ENCODE data around the gene MED1. TPM values are rescaled to one million over a fixed set of nuclear protein-coding genes. Genes with fewer than 3 reads are reported as not detected.
"Not testable (repeated sequence)": the region's sequence is repeated elsewhere in the genome, so short reads cannot be mapped to it uniquely, and the experiment has no call there.

The MED1 gene
- total RNA-seq, result 10 to 100 TPM; 55.8 to 59.1 TPM

- Mint-ChIP-seq H3K4me3 (peak within 1 kb of the TSS; percentile 95), H3K27me3 (no peaks in the 10 kb centered on the region), H3K36me3 (ENCODE audit: low read depth) (peaks cover 9% of the 10 kb centered on the region), H3K4me1 (peaks cover 33% of the 10 kb centered on the region), H3K27ac (peak within 1 kb of the TSS; percentile 99), H3K9me3 (no peaks in the 10 kb centered on the region)
- ChIA-PET CTCF (interaction anchor here (0.7 to 1.6 kb wide), 5 partner anchors 11 to 724 kb away, joined by 3 to 12 read pairs (median 5); partner anchors contain the start of gene CDK12), POLR2A (interaction anchor here (1.1 to 1.3 kb wide), 2 partner anchors 11 to 12 kb away, joined by 7 to 9 read pairs; partner anchors contain the start of gene CDK12)
- peak; percentile 96 for DNase-seq
Observed at GRCh38 chr17:39450847-39451581, at the start of gene MED1. TSS of gene MED1 (minus strand) at chr17:39451263. CDS start at chr17:39451062, 201 bp downstream.

- H3K9me3 Mint-ChIP-seq, POLR2A ChIA-PET, DNase-seq, CTCF ChIA-PET, H3K27ac Mint-ChIP-seq, H3K4me3 Mint-ChIP-seq, H3K27me3 Mint-ChIP-seq, H3K4me1 Mint-ChIP-seq: not testable (repeated sequence)
- peaks cover 34% of the 10 kb centered on the region for H3K36me3 Mint-ChIP-seq (ENCODE audit: low read depth)
Observed at GRCh38 chr17:39496921-39497320, 45.9 kb upstream of the MED1 start.

- CTCF ChIA-PET, result no interaction called here
- no peak for DNase-seq
- H3K36me3 Mint-ChIP-seq (ENCODE audit: low read depth), result peaks cover 20% of the 10 kb centered on the region
- H3K4me1 Mint-ChIP-seq, result peaks cover 5% of the 10 kb centered on the region
- POLR2A ChIA-PET, result no interaction called here
- no peaks in the 10 kb centered on the region for H3K9me3 Mint-ChIP-seq
- H3K27ac Mint-ChIP-seq, result no peak overlapping the region
- no peak overlapping the region for H3K4me3 Mint-ChIP-seq
- H3K27me3 Mint-ChIP-seq, result no peaks in the 10 kb centered on the region
Observed at GRCh38 chr17:39487946-39488345, 36.9 kb upstream of the MED1 start.

- peaks cover 16% of the 10 kb centered on the region for H3K36me3 Mint-ChIP-seq (ENCODE audit: low read depth)
- H3K4me3 Mint-ChIP-seq, H3K27me3 Mint-ChIP-seq, DNase-seq, CTCF ChIA-PET, H3K9me3 Mint-ChIP-seq, H3K4me1 Mint-ChIP-seq, POLR2A ChIA-PET: not testable (repeated sequence)
- H3K27ac Mint-ChIP-seq, result peak overlapping the region; percentile 0
Observed at GRCh38 chr17:39487490-39487889, 36.4 kb upstream of the MED1 start.

- ChIA-PET POLR2A (no interaction called here), CTCF (interaction anchor here (0.7 kb wide), 1 partner anchor 67 kb away, joined by 3 read pairs; no protein-coding TSS in a partner anchor)
- peaks cover 5% of the 10 kb centered on the region for H3K4me1 Mint-ChIP-seq
Observed at GRCh38 chr17:39486242-39486641, 35.2 kb upstream of the MED1 start.

GRCh38 chr17:39485555-39485954 is 34.5 kb upstream of the MED1 start:
- peaks cover 5% of the 10 kb centered on the region for H3K4me1 Mint-ChIP-seq

More at GRCh38 chr17:39486242-39486641, 35.2 kb upstream of the MED1 start:
- Mint-ChIP-seq H3K27me3 (no peaks in the 10 kb centered on the region), H3K9me3 (no peaks in the 10 kb centered on the region), H3K4me3 (no peak overlapping the region), H3K36me3 (ENCODE audit: low read depth) (peaks cover 13% of the 10 kb centered on the region), H3K27ac (no peak overlapping the region)
- no peak for DNase-seq

GRCh38 chr17:39484178-39484577 is 33.1 kb upstream of the MED1 start:
- H3K36me3 Mint-ChIP-seq (ENCODE audit: low read depth), result peaks cover 18% of the 10 kb centered on the region
- POLR2A ChIA-PET, result no interaction called here
- H3K27me3 Mint-ChIP-seq, result no peaks in the 10 kb centered on the region
- DNase-seq, result no peak
- H3K9me3 Mint-ChIP-seq, result no peaks in the 10 kb centered on the region
- peaks cover 5% of the 10 kb centered on the region for H3K4me1 Mint-ChIP-seq
- no peak overlapping the region for H3K4me3 Mint-ChIP-seq
- CTCF ChIA-PET, result no interaction called here
- H3K27ac Mint-ChIP-seq, result no peak overlapping the region

More at GRCh38 chr17:39485555-39485954, 34.5 kb upstream of the MED1 start:
- no peak overlapping the region for H3K27ac Mint-ChIP-seq
- ChIA-PET CTCF (interaction anchor here (0.7 to 1.0 kb wide), 4 partner anchors 9 to 321 kb away, joined by 3 to 4 read pairs (median 3); partner anchors contain the start of gene MIEN1), POLR2A (no interaction called here)
- DNase-seq, result no peak
- H3K27me3 Mint-ChIP-seq, result no peaks in the 10 kb centered on the region
- peaks cover 11% of the 10 kb centered on the region for H3K36me3 Mint-ChIP-seq (ENCODE audit: low read depth)
- H3K4me3 Mint-ChIP-seq, result no peak overlapping the region
- H3K9me3 Mint-ChIP-seq, result no peaks in the 10 kb centered on the region

GRCh38 chr17:39483506-39483905 is 32.4 kb upstream of the MED1 start:
- Mint-ChIP-seq H3K4me3 (no peak overlapping the region), H3K36me3 (ENCODE audit: low read depth) (peaks cover 18% of the 10 kb centered on the region), H3K27me3 (no peaks in the 10 kb centered on the region), H3K27ac (no peak overlapping the region), H3K9me3 (no peaks in the 10 kb centered on the region), H3K4me1 (peaks cover 5% of the 10 kb centered on the region)
- CTCF ChIA-PET, result no interaction called here
- POLR2A ChIA-PET, result no interaction called here
- DNase-seq, result no peak

- H3K9me3 Mint-ChIP-seq, DNase-seq, H3K27ac Mint-ChIP-seq, H3K4me1 Mint-ChIP-seq, H3K27me3 Mint-ChIP-seq, H3K4me3 Mint-ChIP-seq: not testable (repeated sequence)
- H3K36me3 Mint-ChIP-seq (ENCODE audit: low read depth), result peaks cover 24% of the 10 kb centered on the region
- ChIA-PET CTCF (interaction anchor here (0.6 to 0.7 kb wide), 4 partner anchors 13 to 543 kb away, joined by 3 to 10 read pairs (median 4); no protein-coding TSS in a partner anchor), POLR2A (interaction anchor here (0.6 kb wide), 1 partner anchor 11 kb away, joined by 5 read pairs; no protein-coding TSS in a partner anchor)
Observed at GRCh38 chr17:39479631-39480030, 28.6 kb upstream of the MED1 start.

GRCh38 chr17:39473310-39473709 is 22.2 kb upstream of the MED1 start:
- POLR2A ChIA-PET, result interaction anchor here (0.6 kb wide), 1 partner anchor 68 kb away, joined by 3 read pairs; no protein-coding TSS in a partner anchor
- no peak overlapping the region for H3K27ac Mint-ChIP-seq
- H3K9me3 Mint-ChIP-seq, result no peaks in the 10 kb centered on the region
- peaks cover 10% of the 10 kb centered on the region for H3K4me1 Mint-ChIP-seq
- no peak overlapping the region for H3K4me3 Mint-ChIP-seq
- CTCF ChIA-PET, result interaction anchor here (0.8 to 1.3 kb wide), 2 partner anchors 8 to 17 kb away, joined by 3 read pairs; no protein-coding TSS in a partner anchor
- no peak for DNase-seq
- peaks cover 29% of the 10 kb centered on the region for H3K36me3 Mint-ChIP-seq (ENCODE audit: low read depth)
- no peaks in the 10 kb centered on the region for H3K27me3 Mint-ChIP-seq

- H3K4me3 Mint-ChIP-seq, CTCF ChIA-PET, DNase-seq, H3K27ac Mint-ChIP-seq, H3K27me3 Mint-ChIP-seq, H3K9me3 Mint-ChIP-seq: not testable (repeated sequence)
- H3K4me1 Mint-ChIP-seq, result peaks cover 36% of the 10 kb centered on the region
- POLR2A ChIA-PET, result interaction anchor here (0.6 kb wide), 1 partner anchor 11 kb away, joined by 5 read pairs; no protein-coding TSS in a partner anchor
- H3K36me3 Mint-ChIP-seq (ENCODE audit: low read depth), result peaks cover 29% of the 10 kb centered on the region
Observed at GRCh38 chr17:39468610-39469009, 17.5 kb upstream of the MED1 start.

- peaks cover 34% of the 10 kb centered on the region for H3K36me3 Mint-ChIP-seq (ENCODE audit: low read depth)
- H3K27me3 Mint-ChIP-seq, H3K9me3 Mint-ChIP-seq, DNase-seq, H3K27ac Mint-ChIP-seq: not testable (repeated sequence)
- POLR2A ChIA-PET, result interaction anchor here (0.6 kb wide), 1 partner anchor 216 kb away, joined by 4 read pairs; no protein-coding TSS in a partner anchor
- CTCF ChIA-PET, result interaction anchor here (0.5 to 1.1 kb wide), 3 partner anchors 9 to 31 kb away, joined by 3 to 4 read pairs (median 3); no protein-coding TSS in a partner anchor
- peaks cover 46% of the 10 kb centered on the region for H3K4me1 Mint-ChIP-seq
- H3K4me3 Mint-ChIP-seq, result peak overlapping the region; percentile 86
Observed at GRCh38 chr17:39464639-39465181, 13.6 kb upstream of the MED1 start.

Data from activated CD4-positive, alpha-beta T cell treated with anti-CD3 and anti-CD28 coated beads, Interleukin-2, amount 10 ng/mL, durations not matched to agents 7 days and 5 days (primary cell).